Measurements from ENCODE around the gene XYLT1.

Gene XYLT1

GRCh38 chr16:17126156-17126555 lies 344.6 kb downstream of the XYLT1 start:
- DNase-seq: no peak

- DNase-seq: no peak
Observed at GRCh38 chr16:17125671-17126070, 345.1 kb downstream of the XYLT1 start.

DNA sequence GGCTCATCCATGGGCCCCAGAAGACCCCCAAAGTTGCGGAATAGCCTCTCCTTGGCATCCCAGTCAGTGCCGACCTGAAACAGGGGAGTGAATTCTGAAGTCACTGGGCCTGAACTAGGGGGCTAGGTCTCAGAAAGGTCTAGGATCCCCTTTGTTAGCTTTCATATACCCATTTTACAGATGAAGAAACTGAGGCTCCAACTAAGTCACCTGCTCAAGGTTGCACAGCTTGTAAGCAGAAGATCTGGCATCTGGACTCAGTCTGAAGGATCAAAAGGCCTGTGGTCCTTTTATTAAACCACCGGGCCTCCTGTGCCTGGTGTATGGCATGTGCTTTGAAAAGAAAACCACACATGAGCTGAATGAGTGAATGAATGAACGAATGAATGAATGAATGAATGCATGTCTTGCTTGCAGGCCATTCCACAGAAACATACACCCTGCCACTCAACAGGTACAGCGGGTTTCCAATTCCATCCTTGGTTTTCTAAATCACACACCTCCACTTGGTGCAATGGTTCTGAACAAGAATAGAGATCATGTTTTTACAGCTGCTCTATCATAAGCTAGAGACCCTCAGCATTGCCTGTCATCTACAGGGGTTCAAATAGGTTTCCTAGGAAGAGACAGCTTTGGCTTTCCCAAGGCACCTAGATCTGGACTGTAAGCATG lies 352.7 kb downstream of the XYLT1 start:
- DNase-seq: no peak

DNA sequence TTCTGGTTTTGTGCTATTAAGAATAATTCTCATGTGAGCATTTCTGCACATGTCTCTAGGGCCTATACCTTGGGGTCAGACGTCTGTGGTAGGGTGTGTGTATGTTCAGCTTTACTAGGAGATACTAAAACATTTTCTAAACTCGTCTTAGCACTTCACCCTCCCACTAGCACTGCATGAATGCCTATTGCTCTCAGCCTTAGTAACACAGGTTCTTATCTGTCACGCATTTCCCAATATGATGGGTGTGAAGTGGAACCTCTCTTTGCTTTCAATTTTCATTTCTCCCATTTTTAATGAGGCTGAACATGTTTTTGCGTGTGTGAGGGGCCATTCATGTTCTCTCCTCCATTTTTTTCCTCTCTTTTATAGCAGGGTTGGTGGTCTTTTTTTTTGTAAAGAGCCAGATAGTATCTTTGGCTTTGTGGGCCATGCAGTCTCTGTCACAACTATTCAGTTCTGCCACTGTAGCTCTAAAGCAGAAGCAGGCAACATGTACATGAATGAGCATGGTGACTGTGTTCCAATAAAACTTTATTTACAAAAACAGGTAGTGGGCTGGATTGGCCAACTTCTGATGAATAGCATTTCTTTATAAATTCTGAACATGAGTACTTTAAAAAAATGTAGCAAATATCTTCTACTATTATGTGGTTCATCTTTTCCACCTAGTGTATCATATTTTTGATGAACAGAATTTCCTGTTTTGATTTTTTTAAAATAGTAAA lies 354.0 kb downstream of the XYLT1 start:
- DNase-seq: no peak

DNA sequence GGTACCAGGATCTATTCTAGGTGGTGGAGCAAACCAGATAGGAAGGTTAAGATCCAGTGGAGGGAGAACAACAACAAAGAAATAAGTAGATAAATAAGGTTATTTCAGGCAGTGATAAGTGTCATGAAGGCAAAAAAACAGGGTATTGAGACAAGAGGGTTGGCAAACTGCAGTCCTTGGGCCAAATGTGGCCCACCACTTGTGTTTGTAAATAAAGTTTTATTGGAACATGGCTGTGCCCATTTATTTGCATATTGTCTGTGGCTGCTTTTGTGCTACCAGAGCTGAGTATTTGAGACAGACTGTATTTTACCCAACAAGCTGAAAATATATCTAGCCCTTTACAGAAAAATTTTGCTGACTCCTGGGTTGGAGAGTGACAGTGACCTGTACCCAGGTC lies 361.3 kb downstream of the XYLT1 start:
- no peak for DNase-seq

DNA sequence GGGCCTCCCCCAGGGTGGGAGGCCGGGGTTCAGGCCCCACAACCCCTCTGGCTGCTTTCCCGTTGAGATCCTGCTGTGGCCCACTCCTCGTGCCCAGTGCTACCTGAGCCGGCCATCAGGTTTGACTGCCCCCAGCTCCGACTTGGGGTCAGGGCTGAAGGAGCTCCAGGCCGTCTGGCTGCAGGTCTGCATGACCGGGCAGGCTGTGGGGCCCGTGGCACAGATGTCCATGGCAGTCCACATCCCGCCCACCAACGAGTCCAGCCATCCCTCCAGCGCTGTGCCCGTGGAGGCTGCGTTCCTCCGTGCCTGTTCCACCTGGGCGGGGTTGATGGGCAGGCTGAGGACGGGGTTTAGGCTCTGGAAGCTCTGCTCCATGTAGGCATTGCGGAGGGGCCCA lies 362.2 kb downstream of the XYLT1 start:
- DNase-seq: no peak

DNA sequence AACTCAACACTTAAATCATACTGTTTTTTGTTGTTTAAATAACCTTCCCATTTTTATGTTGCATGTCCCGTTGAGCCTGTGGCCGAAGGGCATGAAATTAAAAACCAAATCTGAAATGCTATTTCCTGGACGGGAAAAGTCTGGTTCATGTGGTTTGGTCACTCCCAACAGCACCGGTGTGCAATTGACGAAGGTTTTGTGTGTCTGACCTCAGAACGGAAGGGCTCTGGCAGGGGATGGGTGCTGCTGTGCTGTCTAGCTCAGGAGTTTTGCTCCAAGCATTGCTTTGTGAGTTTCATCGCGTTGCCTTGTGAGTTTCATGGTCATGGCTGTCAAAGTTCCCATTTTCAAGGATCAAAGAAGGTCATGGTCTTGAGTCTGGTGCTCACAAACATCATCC lies 363.3 kb downstream of the XYLT1 start:
- DNase-seq: no peak

DNA sequence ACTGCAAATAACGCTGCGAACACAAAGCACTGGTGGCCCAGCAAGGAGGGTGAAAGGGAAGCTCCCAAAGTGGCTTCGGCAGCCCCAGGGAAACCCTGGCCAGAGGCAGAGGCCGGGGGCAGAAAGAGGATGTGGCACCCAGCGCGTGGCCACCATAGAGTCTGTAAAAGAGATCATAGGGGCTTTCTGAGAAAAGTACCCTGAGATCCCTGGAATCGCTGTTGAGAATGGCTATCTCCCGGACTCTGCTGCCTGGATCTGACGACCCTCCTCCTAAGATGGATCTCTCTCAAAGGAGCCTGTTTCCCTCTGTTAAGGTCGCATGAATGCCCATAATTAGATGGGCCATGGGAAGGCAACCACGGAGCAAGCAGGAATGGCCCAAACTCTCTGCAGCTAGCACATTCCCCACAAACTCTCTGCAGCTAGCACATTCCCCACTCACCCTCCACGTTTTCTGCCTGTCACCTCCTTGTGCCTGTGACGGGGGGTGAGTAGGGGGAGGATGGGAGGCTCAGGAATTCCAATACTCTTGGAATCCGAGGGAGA lies 364.4 kb downstream of the XYLT1 start:
- no peak for DNase-seq

DNA sequence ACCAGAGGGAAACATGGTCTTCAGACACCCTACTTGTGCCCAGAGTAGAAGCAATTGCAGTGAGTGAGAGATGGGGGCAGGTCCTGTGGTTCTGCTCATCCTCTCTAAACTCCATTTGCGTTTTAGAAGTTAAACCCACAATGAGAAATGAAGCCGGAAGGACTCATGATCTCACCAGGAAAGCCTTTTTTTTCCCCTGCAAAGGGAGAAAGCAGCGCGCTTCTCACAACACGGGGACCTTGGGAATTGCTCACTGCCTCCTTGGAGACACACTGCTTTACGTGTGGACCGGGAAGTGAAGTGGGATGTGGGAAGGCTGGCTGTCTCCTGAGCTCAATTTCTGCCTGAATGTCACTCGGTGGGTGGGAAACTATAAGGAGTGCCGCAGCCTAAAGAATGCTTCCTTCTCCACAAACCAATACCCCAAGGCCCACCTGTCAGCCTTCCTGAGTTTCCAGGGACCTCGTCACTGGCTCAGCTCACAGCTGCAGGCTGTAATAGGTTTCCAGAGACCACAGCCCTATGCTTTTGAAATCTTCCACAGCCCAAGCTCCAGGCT lies 365.4 kb downstream of the XYLT1 start:
- no peak for DNase-seq

DNA sequence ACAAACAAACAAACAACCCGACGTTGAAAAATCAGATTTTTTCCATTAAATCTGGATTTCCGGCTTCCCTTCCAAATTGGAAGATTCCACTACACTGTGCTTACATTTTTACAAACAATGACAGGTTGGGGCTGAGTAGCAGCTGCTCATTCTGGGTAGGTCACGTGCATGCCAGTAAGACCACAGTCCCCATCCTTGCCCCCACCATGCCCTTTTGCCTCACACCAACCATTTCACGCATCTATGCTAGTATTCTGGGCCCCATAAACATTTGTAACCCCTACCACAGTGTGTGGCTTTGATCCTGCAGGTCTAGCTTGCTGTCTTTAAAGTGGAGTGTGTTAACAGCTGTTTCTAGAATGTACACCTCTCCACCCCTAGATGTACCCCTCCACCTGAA lies 366.1 kb downstream of the XYLT1 start:
- no peak for DNase-seq

DNA sequence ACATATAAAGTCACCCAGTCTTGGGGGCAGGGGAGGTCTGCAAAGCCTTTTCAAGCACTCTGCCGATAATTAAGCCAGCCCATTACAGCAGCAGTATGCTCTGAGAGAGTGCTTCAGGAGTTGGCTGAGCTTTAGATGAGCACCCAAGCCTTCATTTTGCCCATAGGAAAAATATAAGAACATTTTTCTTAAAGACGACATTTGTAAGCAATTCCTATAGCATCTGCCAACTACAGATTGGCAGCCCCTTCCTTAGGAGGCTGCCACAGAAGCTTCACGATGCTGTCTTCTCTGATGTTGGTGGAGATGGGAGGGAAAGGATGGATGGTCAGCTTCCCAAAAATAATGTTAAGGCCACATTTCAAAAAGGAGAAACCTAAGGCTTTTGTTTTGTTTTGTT lies 367.5 kb downstream of the XYLT1 start:
- no peak for DNase-seq

DNA sequence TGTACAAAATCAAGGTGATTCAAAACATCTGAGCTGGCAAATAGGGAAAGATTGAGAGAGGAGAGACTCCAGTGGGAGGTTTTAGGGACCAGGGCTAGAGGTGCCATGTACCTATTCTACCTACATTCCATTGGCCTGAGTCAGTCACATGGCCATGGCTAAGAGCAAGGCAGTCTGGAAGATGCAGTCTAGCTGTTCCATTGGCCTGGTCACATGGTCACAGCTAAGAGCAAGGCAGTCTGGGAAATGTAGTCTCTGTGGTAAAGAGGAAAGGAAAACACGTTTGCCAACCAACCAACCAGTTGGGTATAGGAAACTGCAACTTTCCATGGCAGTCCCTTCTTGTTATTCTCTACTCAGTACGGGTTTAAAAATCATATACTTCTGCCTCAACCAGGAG lies 369.1 kb downstream of the XYLT1 start:
- no peak for DNase-seq

- DNase-seq: no peak
Observed at GRCh38 chr16:17098685-17099084, 372.1 kb downstream of the XYLT1 start.

DNA sequence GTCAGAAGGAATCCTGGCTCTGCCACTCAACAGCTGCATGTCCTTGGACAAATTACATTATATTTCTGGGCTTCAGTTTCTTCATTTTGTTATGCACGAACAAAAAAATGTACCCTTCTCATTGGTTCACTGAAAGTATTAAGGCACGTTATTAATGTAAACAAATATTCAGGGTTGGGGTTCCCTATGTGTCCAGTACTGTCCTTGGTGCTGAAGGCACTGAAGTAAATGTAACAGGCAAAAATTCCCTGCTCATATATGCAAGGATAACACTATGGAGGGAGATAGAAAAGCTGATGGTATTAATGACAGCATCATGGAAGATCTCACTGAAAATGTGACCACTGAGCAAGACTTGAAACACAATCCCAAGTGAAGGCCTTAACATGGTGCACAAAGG lies 386.6 kb downstream of the XYLT1 start:
- no peak for DNase-seq

GRCh38 chr16:17083628-17084027 lies 387.1 kb downstream of the XYLT1 start:
- no peak for DNase-seq

- DNase-seq: no peak
Observed at GRCh38 chr16:17082095-17082882, 388.5 kb downstream of the XYLT1 start.

- DNase-seq: no peak
Observed at GRCh38 chr16:17080105-17080504, 390.7 kb downstream of the XYLT1 start.

DNA sequence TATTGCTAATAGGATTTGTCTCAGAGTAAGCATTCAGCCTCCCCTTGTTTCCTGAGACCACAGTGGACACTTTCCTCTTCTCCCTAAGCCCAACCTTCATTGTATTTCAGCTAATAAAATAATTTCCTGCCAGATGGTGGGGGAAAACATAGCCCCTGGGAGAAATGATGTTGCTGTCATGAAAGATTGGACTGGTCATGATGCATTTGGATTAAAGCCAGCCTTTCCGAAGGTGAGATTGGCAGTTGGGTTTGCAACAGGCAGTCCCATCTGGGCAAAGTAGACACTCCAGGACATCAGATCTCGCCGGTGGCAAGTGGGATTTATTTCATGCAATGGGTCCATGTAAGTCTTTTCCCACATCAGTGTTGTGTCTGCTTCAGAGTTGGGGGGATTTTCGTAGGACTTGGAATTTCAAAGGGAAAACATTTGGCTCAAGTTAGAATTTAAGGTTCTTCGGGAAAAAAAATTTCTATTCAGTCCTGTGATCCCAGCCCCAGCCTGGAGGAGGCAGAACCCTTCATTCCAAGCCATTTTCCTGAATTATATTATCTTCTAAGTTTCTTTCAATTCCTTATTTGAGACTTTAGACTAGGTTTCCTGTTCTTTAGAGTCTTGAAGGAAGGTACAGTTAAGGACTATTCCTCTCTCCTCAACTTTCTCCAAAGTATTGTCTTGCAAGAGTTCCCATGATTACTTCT lies 391.7 kb downstream of the XYLT1 start:
- DNase-seq: no peak

GRCh38 chr16:17076818-17077498 lies 393.8 kb downstream of the XYLT1 start:
- no peak for DNase-seq

DNA sequence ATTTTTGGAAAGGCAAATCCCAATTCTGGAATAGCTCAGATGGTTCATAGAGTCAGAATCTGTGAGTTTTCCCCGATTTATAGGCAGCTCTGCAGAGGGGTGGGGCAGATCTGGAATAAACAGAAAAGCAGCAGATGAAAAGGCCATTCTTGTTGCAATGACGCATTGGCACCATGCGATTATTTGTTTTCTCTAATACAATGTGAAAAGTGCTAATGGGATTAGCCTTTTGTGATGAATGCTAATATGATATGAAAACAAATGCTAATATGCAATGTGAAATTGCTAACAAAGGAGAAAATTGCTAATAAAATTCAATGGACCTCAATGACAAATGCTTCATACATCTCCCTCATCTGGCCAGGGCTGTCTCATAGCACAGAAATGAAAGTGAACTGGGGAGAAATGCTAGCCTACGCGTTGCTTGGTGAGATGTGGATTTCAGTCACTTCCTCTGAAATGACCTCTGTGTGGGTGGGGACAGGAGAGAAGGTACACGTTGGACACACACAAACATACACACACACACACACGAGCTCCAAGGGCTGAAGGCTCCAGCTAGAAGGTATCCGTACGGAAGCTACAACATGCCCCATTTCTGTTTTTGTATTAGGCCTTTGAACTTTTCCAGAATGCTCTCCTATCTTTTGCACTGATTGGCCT lies 394.5 kb downstream of the XYLT1 start:
- DNase-seq: no peak

- no peak for DNase-seq
Observed at GRCh38 chr16:17072104-17072503, 398.7 kb downstream of the XYLT1 start.

Data from activated gamma-delta T cell (primary cell).